ENCODE results near the gene NAB2.

DNA sequence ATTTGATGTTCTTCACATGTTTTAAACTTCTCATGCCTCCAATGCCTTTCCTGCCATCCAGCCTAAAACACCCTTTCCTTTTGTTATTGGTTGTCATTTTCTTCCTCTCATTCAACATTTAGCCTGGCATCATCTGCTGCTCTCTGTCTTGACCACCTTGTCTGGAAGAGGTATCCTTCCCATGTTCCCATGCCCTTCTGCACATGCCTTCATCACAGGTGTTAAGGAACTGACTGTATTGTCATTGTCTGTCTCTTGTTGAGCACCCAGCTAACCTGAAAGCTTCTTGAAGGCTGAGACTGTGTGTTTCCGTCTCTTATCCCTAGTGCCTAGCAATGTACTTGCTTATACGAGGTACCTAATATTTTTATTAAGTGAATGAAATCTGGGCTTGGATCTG is 34.9 kb downstream of the NAB2 start:
- TF ChIP-seq, protein P1, sequence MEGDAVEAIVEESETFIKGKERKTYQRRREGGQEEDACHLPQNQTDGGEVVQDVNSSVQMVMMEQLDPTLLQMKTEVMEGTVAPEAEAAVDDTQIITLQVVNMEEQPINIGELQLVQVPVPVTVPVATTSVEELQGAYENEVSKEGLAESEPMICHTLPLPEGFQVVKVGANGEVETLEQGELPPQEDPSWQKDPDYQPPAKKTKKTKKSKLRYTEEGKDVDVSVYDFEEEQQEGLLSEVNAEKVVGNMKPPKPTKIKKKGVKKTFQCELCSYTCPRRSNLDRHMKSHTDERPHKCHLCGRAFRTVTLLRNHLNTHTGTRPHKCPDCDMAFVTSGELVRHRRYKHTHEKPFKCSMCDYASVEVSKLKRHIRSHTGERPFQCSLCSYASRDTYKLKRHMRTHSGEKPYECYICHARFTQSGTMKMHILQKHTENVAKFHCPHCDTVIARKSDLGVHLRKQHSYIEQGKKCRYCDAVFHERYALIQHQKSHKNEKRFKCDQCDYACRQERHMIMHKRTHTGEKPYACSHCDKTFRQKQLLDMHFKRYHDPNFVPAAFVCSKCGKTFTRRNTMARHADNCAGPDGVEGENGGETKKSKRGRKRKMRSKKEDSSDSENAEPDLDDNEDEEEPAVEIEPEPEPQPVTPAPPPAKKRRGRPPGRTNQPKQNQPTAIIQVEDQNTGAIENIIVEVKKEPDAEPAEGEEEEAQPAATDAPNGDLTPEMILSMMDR (conservative IDR thresholded peaks at IDR 0.05; ENCODE audit: low read depth, low read length), result no peak
- TF ChIP-seq EZH2 (IDR thresholded peaks at IDR 0.05; ENCODE audit: low read length, unreplicated experiment) (no peak), EZH2phosphoT487 (IDR thresholded peaks at IDR 0.05; ENCODE audit: borderline replicate concordance, low read length) (no peak)
